HG03066 (cell line): ENCODE measurements around the gene YTHDF1.

Experiments
- ATAC-seq: cut with Tn5 transposase; IDR thresholded peaks from one replicate; pipeline ENCODE4 v1.9.1; 2021; ENCODE audit warnings: low read depth; ENCODE audit not compliant: unreplicated experiment

The YTHDF1 gene

GRCh38 chr20:63249891-63250290 is 34.0 kb upstream of the YTHDF1 start:
- no peak for ATAC-seq

- no peak for ATAC-seq
Measured at GRCh38 chr20:63248835-63249591, 33.1 kb upstream of the YTHDF1 start.

GRCh38 chr20:63247671-63248228 is 31.8 kb upstream of the YTHDF1 start:
- ATAC-seq, result no peak

- ATAC-seq, result no peak
Measured at GRCh38 chr20:63246490-63247288, 30.8 kb upstream of the YTHDF1 start.

GRCh38 chr20:63244468-63244867 is 28.5 kb upstream of the YTHDF1 start:
- ATAC-seq, result no peak

GRCh38 chr20:63243604-63244247 is 27.8 kb upstream of the YTHDF1 start:
- no peak for ATAC-seq

GRCh38 chr20:63242736-63243135 is 26.8 kb upstream of the YTHDF1 start:
- ATAC-seq, result no peak

- no peak for ATAC-seq
Measured at GRCh38 chr20:63241272-63241671, 25.3 kb upstream of the YTHDF1 start.

- no peak for ATAC-seq
Measured at GRCh38 chr20:63240004-63240403, 24.1 kb upstream of the YTHDF1 start.

- ATAC-seq, result no peak
Measured at GRCh38 chr20:63239431-63239830, 23.5 kb upstream of the YTHDF1 start.

GRCh38 chr20:63238514-63239125 is 22.7 kb upstream of the YTHDF1 start:
- no peak for ATAC-seq

GRCh38 chr20:63238031-63238430 is 22.1 kb upstream of the YTHDF1 start:
- no peak for ATAC-seq

- no peak for ATAC-seq
Measured at GRCh38 chr20:63236116-63236837, 20.3 kb upstream of the YTHDF1 start.

- ATAC-seq, result no peak
Measured at GRCh38 chr20:63235399-63235983, 19.6 kb upstream of the YTHDF1 start, which contains the start of gene BIRC7. Gene BIRC7 (plus strand): TSS chr20:63235905. CDS start chr20:63236097, 192 bp downstream.

- no peak for ATAC-seq
Measured at GRCh38 chr20:63234693-63235398, 18.9 kb upstream of the YTHDF1 start.

- ATAC-seq, result no peak
Measured at GRCh38 chr20:63233924-63234323, 18.0 kb upstream of the YTHDF1 start.

- ATAC-seq, result no peak
Measured at GRCh38 chr20:63233061-63233344, 17.1 kb upstream of the YTHDF1 start.

- ATAC-seq, result no peak
Measured at GRCh38 chr20:63232235-63233060, 16.5 kb upstream of the YTHDF1 start.
